ENCODE data around the gene MAST4.

MAST4 gene

GRCh38 chr5:67190861-67191260, 594.7 kb downstream of the MAST4 start:
- DNase-seq (ENCODE audit: low spot score), result no peak

GRCh38 chr5:67192719-67193438, 596.7 kb downstream of the MAST4 start:
- no peak for DNase-seq (ENCODE audit: low spot score)

GRCh38 chr5:67193439-67193807, 597.2 kb downstream of the MAST4 start:
- no peak for DNase-seq (ENCODE audit: low spot score)

- DNase-seq (ENCODE audit: low spot score), result no peak
These were observed 598.0 kb downstream of the MAST4 start for GRCh38 chr5:67194166-67194565.

- DNase-seq (ENCODE audit: low spot score), result no peak
These were observed 599.4 kb downstream of the MAST4 start for GRCh38 chr5:67195406-67196275.

- DNase-seq (ENCODE audit: low spot score), result no peak
These were observed 600.4 kb downstream of the MAST4 start, which contains the start of gene CD180 for GRCh38 chr5:67196537-67197059. Gene CD180, minus strand, starts transcription at chr5:67196799. Its CDS starts 158 bp downstream, at chr5:67196641.

- no peak for DNase-seq (ENCODE audit: low spot score)
These were observed 601.3 kb downstream of the MAST4 start for GRCh38 chr5:67197536-67197935.

GRCh38 chr5:67198917-67199316, 602.7 kb downstream of the MAST4 start:
- no peak for DNase-seq (ENCODE audit: low spot score)

- no peak for DNase-seq (ENCODE audit: low spot score)
These were observed 603.7 kb downstream of the MAST4 start for GRCh38 chr5:67199859-67200258.

GRCh38 chr5:67200809-67201562, 604.8 kb downstream of the MAST4 start:
- no peak for DNase-seq (ENCODE audit: low spot score)

- no peak for DNase-seq (ENCODE audit: low spot score)
These were observed 605.8 kb downstream of the MAST4 start for GRCh38 chr5:67201897-67202549.

- DNase-seq (ENCODE audit: low spot score), result no peak
These were observed 606.6 kb downstream of the MAST4 start for GRCh38 chr5:67202828-67203227.

- no peak for DNase-seq (ENCODE audit: low spot score)
These were observed 607.5 kb downstream of the MAST4 start for GRCh38 chr5:67203701-67204074.

- no peak for DNase-seq (ENCODE audit: low spot score)
These were observed 608.6 kb downstream of the MAST4 start for GRCh38 chr5:67204821-67205220.

GRCh38 chr5:67205981-67206380, 609.8 kb downstream of the MAST4 start:
- no peak for DNase-seq (ENCODE audit: low spot score)

GRCh38 chr5:67206461-67206860, 610.3 kb downstream of the MAST4 start:
- no peak for DNase-seq (ENCODE audit: low spot score)

GRCh38 chr5:67206929-67207328, 610.7 kb downstream of the MAST4 start:
- DNase-seq (ENCODE audit: low spot score), result peak; percentile 31

GRCh38 chr5:67208403-67208802, 612.2 kb downstream of the MAST4 start:
- DNase-seq (ENCODE audit: low spot score), result no peak

GRCh38 chr5:67209141-67209771, 613.1 kb downstream of the MAST4 start:
- DNase-seq (ENCODE audit: low spot score), result peak; percentile 66

GRCh38 chr5:67211926-67212325, 615.7 kb downstream of the MAST4 start:
- DNase-seq (ENCODE audit: low spot score), result no peak

GRCh38 chr5:67214036-67214435, 617.8 kb downstream of the MAST4 start:
- no peak for DNase-seq (ENCODE audit: low spot score)
